K562 (cell line): Measurements from ENCODE around the gene ENO2. TPM values are rescaled to one million over a fixed set of nuclear protein-coding genes. Genes with fewer than 3 reads are reported as not detected.
A peak's percentile ranks its signal among the peaks of the same experiment; 100 is the strongest.

ENCODE experiments used
- GABPA ChIP-seq: fragments of 200-800 bp; sonication (Bioruptor generic); conservative IDR thresholded peaks from 2 replicates; pipeline ENCODE4 v1.6.1; 2016; ENCODE audit warnings: low read depth, missing genetic modification characterization, missing compliant biosample characterization
- ID3 ChIP-seq, 2 experiments: fragments of 250-450 bp in 1 of 2; fragments of 450-650 bp in 1 of 2; sonication (Bioruptor Pico) in 1 of 2; IDR thresholded peaks; 2 replicates each; pipeline versions ENCODE4 v1.6.1 to v1.8.0; 2016 to 2021; ENCODE audit warnings: mild to moderate bottlenecking in 2 of 2, moderate library complexity in 2 of 2, missing compliant biosample characterization in 1 of 2, missing genetic modification characterization in 1 of 2
- MAZ ChIP-seq, 2 experiments: fragments of 450-650 bp in 1 of 2; sonication (generic) in 1 of 2; formaldehyde crosslinking; IDR thresholded peaks in 1 of 2; conservative IDR thresholded peaks in 1 of 2; 2 replicates each; pipeline versions ENCODE4 v1.4.0 to v1.5.0; 2020; ENCODE audit warnings: mild to moderate bottlenecking in 1 of 2, missing genetic modification reagents in 1 of 2
- PATZ1 ChIP-seq: fragments of 250-450 bp; sonication (Bioruptor Pico); IDR thresholded peaks from 2 replicates; pipeline ENCODE4 v1.5.0; 2020; ENCODE audit warnings: mild to moderate bottlenecking, borderline replicate concordance
- PCBP1 ChIP-seq: fragments of 200-400 bp; formaldehyde crosslinking; IDR thresholded peaks from 2 replicates; pipeline ENCODE4 v1.6.1; 2018; ENCODE audit warnings: mild to moderate bottlenecking, low read depth, low read length; ENCODE audit not compliant: poor library complexity, severe bottlenecking
- PCBP2 ChIP-seq: fragments of 200-400 bp; formaldehyde crosslinking; IDR thresholded peaks from 2 replicates; pipeline ENCODE4 v1.6.1; 2018; ENCODE audit warnings: low read length, low read depth, mild to moderate bottlenecking, moderate library complexity; ENCODE audit not compliant: poor library complexity, severe bottlenecking
- SNIP1 ChIP-seq: fragments of 450-650 bp; IDR thresholded peaks from 2 replicates; pipeline ENCODE4 v1.7.1; 2017; ENCODE audit warnings: low read depth, mild to moderate bottlenecking
- YY1 ChIP-seq, 3 experiments: IDR thresholded peaks; 2 replicates each; pipeline ENCODE4 v1.6.1; 2011; ENCODE audit warnings: low read length in 2 of 3, mild to moderate bottlenecking in 2 of 3, moderate library complexity in 2 of 3, borderline replicate concordance in 1 of 3, control low read depth in 1 of 3, low read depth in 1 of 3; ENCODE audit not compliant: insufficient read depth in 3 of 3, insufficient replicate concordance in 2 of 3, control insufficient read depth in 1 of 3, insufficient read length in 1 of 3; ENCODE audit errors: extremely low read depth in 1 of 3
- ZBTB11 ChIP-seq, 3 experiments: fragments of 200-800 bp in 1 of 3; fragments of 250-450 bp in 1 of 3; fragments of 450-650 bp in 1 of 3; sonication (Bioruptor Pico) in 1 of 3; sonication (Bioruptor generic) in 1 of 3; formaldehyde crosslinking in 1 of 3; IDR thresholded peaks; 2 replicates each; pipeline versions ENCODE4 v1.6.1 to v1.8.0; 2016 to 2022; ENCODE audit warnings: mild to moderate bottlenecking in 2 of 3, missing genetic modification characterization in 2 of 3, missing compliant biosample characterization in 1 of 3, moderate library complexity in 1 of 3
- ZFX ChIP-seq: sonication (generic); formaldehyde crosslinking; IDR thresholded peaks from 2 replicates; pipeline ENCODE4 v1.8.0; 2022; ENCODE audit warnings: mild to moderate bottlenecking, missing genetic modification reagents, moderate library complexity
- ZNF592 ChIP-seq: fragments of 450-650 bp; IDR thresholded peaks from 2 replicates; pipeline ENCODE4 v1.6.1; 2017; ENCODE audit warnings: antibody characterized with exemption, mild to moderate bottlenecking
- polyA plus RNA-seq, 8 experiments: library from polyadenylated mRNA; depleted of rRNA in 4 of 8; stranded (reverse) in 5 of 8; unstranded in 3 of 8; fragments of >200 nt; fragmentation: Nextera tagmentation in 2 of 8; fragmentation: Illumina TruSeq in 1 of 8; extraction: Ambion mirVana in 2 of 8; extraction: Trizol in 1 of 8; gene quantifications; 2 replicates each; pipeline versions ENCODE4 v1.2.1 to v1.2.3, GENCODE V29; 2011 to 2014; ENCODE audit warnings: inconsistent platforms in 1 of 8, missing spikeins in 1 of 8
- total RNA-seq, 7 experiments: library from RNA; depleted of rRNA in 6 of 7; stranded (reverse); fragments of >200 nt in 6 of 7; fragmentation: Illumina TruSeq in 2 of 7; extraction: Trizol in 2 of 7; gene quantifications; 2 replicates each; pipeline versions ENCODE4 v1.2.1 to v1.2.3, GENCODE V29; 2011 to 2021; ENCODE audit warnings: low replicate concordance in 1 of 7

Gene ENO2
- total and polyA plus RNA-seq, 9 of the 15 experiments (the other 6 are each of a cell fraction or from before 2014, with no cell fraction given) = 10.9 to 43.3 (median 21.0) TPM

- TF ChIP-seq SNIP1 = no peak
- 0 out of 2 replicates have a peak, but pooled peaks have one; percentile 5 for TF ChIP-seq ZFX
- no peak for TF ChIP-seq YY1 (IDR thresholded peaks at IDR 0.05; ENCODE audit: borderline replicate concordance in 1 of 3, control insufficient read depth in 1 of 3, extremely low read depth in 1 of 3, insufficient read depth in 3 of 3, insufficient read length in 1 of 3, insufficient replicate concordance in 2 of 3, low read depth in 1 of 3, low read length in 2 of 3)
- no peak for TF ChIP-seq PCBP2
- 0 out of 2 replicates have a peak, but pooled peaks have one; percentile 43 for TF ChIP-seq ZNF592
- peak; percentile 59; the same call in 1 of the 2 replicates for TF ChIP-seq GABPA (tag)
- TF ChIP-seq PCBP1 = no peak
- no peak for TF ChIP-seq PATZ1
- 0 out of 4 replicates have a peak, but pooled peaks of 1 of the 2 experiments have one; percentile 2 for TF ChIP-seq MAZ (CRISPR knock-in tag; conservative IDR thresholded peaks at IDR 0.05 in 1 of 2, IDR thresholded peaks at IDR 0.05 in 1 of 2)
- peak in 1 of 3 experiments; percentile 36; a peak in 1 of 6 replicates for TF ChIP-seq ZBTB11 (CRISPR knock-in tag; IDR thresholded peaks at IDR 0.05)
- TF ChIP-seq ID3 (CRISPR knock-in tag; IDR thresholded peaks at IDR 0.05) = no peak
- peak; percentile 42; the same call in 1 of the 2 replicates for TF ChIP-seq ID3 (tag; IDR thresholded peaks at IDR 0.05)
These were observed 48.1 kb downstream of the ENO2 start (continued) for GRCh38 chr12:6962285-6963015.
